Hepatocyte (in vitro differentiated cells): Measurements from ENCODE around the gene WDR31. TPM values are rescaled to one million over a fixed set of nuclear protein-coding genes. Genes with fewer than 3 reads are reported as not detected.
A peak's percentile ranks its signal among the peaks of the same experiment; 100 is the strongest.
"Not testable (repeated sequence)": the region's sequence is repeated elsewhere in the genome, so short reads cannot be mapped to it uniquely, and the experiment has no call there.

Source experiments
- DNase-seq: peaks from one replicate; pipeline ENCODE4 v3.0.0-alpha.2; 2016; ENCODE audit warnings: low spot score
- H2AFZ ChIP-seq: fragments of 200-600 bp; sonication (generic); 2 replicates; pipeline ENCODE4 v1.6.0; 2016; ENCODE audit warnings: antibody characterized with exemption, mild to moderate bottlenecking
- H3K27ac ChIP-seq: fragments of 200-600 bp; sonication (generic); 2 replicates; pipeline ENCODE4 v1.5.1; 2016; ENCODE audit warnings: mild to moderate bottlenecking
- H3K27me3 ChIP-seq: fragments of 200-600 bp; sonication (generic); 2 replicates; pipeline ENCODE4 v1.6.1; 2016
- H3K36me3 ChIP-seq: fragments of 200-600 bp; sonication (generic); replicated peaks from 2 replicates; pipeline ENCODE4 v1.5.1; 2016; ENCODE audit warnings: low read depth; ENCODE audit not compliant: insufficient read depth
- H3K4me1 ChIP-seq: fragments of 200-600 bp; sonication (generic); 2 replicates; pipeline ENCODE4 v1.5.1; 2016; ENCODE audit warnings: mild to moderate bottlenecking, moderate library complexity; ENCODE audit not compliant: insufficient read depth
- H3K4me2 ChIP-seq: fragments of 200-600 bp; sonication (generic); 2 replicates; pipeline ENCODE4 v1.6.0; 2016
- H3K4me3 ChIP-seq: fragments of 200-600 bp; sonication (generic); 2 replicates; pipeline ENCODE4 v1.5.1; 2016; ENCODE audit warnings: mild to moderate bottlenecking
- H3K79me2 ChIP-seq: fragments of 200-600 bp; sonication (generic); 2 replicates; pipeline ENCODE4 v1.6.0; 2017; ENCODE audit warnings: mild to moderate bottlenecking
- H3K9me2 ChIP-seq: fragments of 200-600 bp; sonication (generic); replicated peaks from 2 replicates; pipeline ENCODE4 v1.6.0; 2017; ENCODE audit warnings: mild to moderate bottlenecking; ENCODE audit not compliant: insufficient read depth
- H3K9me3 ChIP-seq: fragments of 200-600 bp; sonication (generic); 2 replicates; pipeline ENCODE4 v1.5.1; 2016; ENCODE audit warnings: low read depth, mild to moderate bottlenecking
- H4K20me1 ChIP-seq: fragments of 200-600 bp; sonication (generic); 2 replicates; pipeline ENCODE4 v1.6.0; 2016; ENCODE audit warnings: mild to moderate bottlenecking; ENCODE audit not compliant: insufficient read depth, poor library complexity, severe bottlenecking
- CTCF ChIP-seq: fragments of 200-600 bp; sonication (generic); IDR thresholded peaks from 2 replicates; pipeline ENCODE4 v1.5.1; 2016; ENCODE audit warnings: antibody characterized with exemption, mild to moderate bottlenecking; ENCODE audit not compliant: poor library complexity
- EZH2 ChIP-seq: fragments of 200-600 bp; sonication (generic); IDR thresholded peaks from 2 replicates; pipeline ENCODE4 v1.6.1; 2016; ENCODE audit warnings: antibody characterized with exemption, mild to moderate bottlenecking, borderline replicate concordance
- EZH2phosphoT487 ChIP-seq: fragments of 200-600 bp; sonication (generic); IDR thresholded peaks from one replicate; pipeline ENCODE4 v1.6.1; 2018; ENCODE audit warnings: antibody characterized with exemption, mild to moderate bottlenecking, low read depth, moderate library complexity; ENCODE audit not compliant: unreplicated experiment, severe bottlenecking
- WGBS: methylation state at CpG from one replicate; pipeline ENCODE4 v1.1.6; 2016; ENCODE audit warnings: low lambda C conversion rate; ENCODE audit errors: missing lambda C conversion rate; 5-methylcytosine and 5-hydroxymethylcytosine counted together
- polyA plus RNA-seq: library from polyadenylated mRNA; unstranded; fragments of >200 nt; fragmentation: Nextera tagmentation; extraction: Ambion mirVana; gene quantifications from 2 replicates; pipeline ENCODE4 v1.2.1, GENCODE V29; 2016
- total RNA-seq: library from RNA; depleted of rRNA; stranded (reverse); fragments of >200 nt; gene quantifications from 2 replicates; pipeline ENCODE4 v1.2.3, GENCODE V29; 2014

Gene WDR31
- total and polyA plus RNA-seq, 2 experiments from 2014 or later = 1.3 to 1.4 TPM

GRCh38 chr9:113380869-113381378 is 40.8 kb upstream of the WDR31 start:
- H3K4me2 ChIP-seq = peak overlapping the region; percentile 69
- WGBS = 47% methylated on average over 1 of the region's 1 CpG

GRCh38 chr9:113379829-113380210 is 39.7 kb upstream of the WDR31 start:
- WGBS = 74% methylated on average over 2 of the region's 2 CpGs
- peaks cover 47% of the 10 kb centered on the region for H3K4me1 ChIP-seq
- not testable (repeated sequence) for DNase-seq, H4K20me1 ChIP-seq, H3K9me2 ChIP-seq, H3K36me3 ChIP-seq, H3K4me2 ChIP-seq, H2AFZ ChIP-seq, H3K9me3 ChIP-seq, H3K27me3 ChIP-seq, H3K4me3 ChIP-seq
- peak overlapping the region; percentile 96 for H3K27ac ChIP-seq
- peaks cover 12% of the 10 kb centered on the region for H3K79me2 ChIP-seq

More at GRCh38 chr9:113380869-113381378, 40.8 kb upstream of the WDR31 start:
- Histone ChIP-seq H4K20me1 (no peaks in the 10 kb centered on the region), H3K79me2 (peaks cover 6% of the 10 kb centered on the region), H3K9me3 (no peaks in the 10 kb centered on the region), H2AFZ (no peak overlapping the region), H3K36me3 (no peaks in the 10 kb centered on the region), H3K9me2 (no peaks in the 10 kb centered on the region), H3K4me3 (no peak overlapping the region), H3K27ac (peak overlapping the region; percentile 96), H3K4me1 (peaks cover 47% of the 10 kb centered on the region), H3K27me3 (no peaks in the 10 kb centered on the region)
- peak; percentile 51 for DNase-seq
- TF ChIP-seq EZH2phosphoT487 = no peak
- TF ChIP-seq EZH2 = no peak
- TF ChIP-seq CTCF = no peak

GRCh38 chr9:113379094-113379828 is 39.2 kb upstream of the WDR31 start:
- not testable (repeated sequence) for H3K9me2 ChIP-seq, H3K4me3 ChIP-seq, H3K27me3 ChIP-seq, H2AFZ ChIP-seq, H3K36me3 ChIP-seq, H3K9me3 ChIP-seq, H4K20me1 ChIP-seq, DNase-seq
- H3K4me2 ChIP-seq = peak overlapping the region; percentile 52
- H3K4me1 ChIP-seq = peaks cover 47% of the 10 kb centered on the region
- peaks cover 17% of the 10 kb centered on the region for H3K79me2 ChIP-seq
- H3K27ac ChIP-seq = peak overlapping the region; percentile 96
- WGBS = 36% methylated on average over 22 of the region's 24 CpGs

- WGBS = under 1% methylated on average over 33 of the region's 74 CpGs
- Histone ChIP-seq H3K4me1 (peaks cover 40% of the 10 kb centered on the region), H3K9me3 (no peaks in the 10 kb centered on the region), H3K79me2 (peaks cover 24% of the 10 kb centered on the region), H3K4me3 (peak within 1 kb of the TSS; percentile 96), H3K9me2 (no peaks in the 10 kb centered on the region), H4K20me1 (peaks cover 28% of the 10 kb centered on the region), H3K27ac (peak within 1 kb of the TSS; percentile 100), H3K4me2 (peak within 1 kb of the TSS; percentile 88), H3K27me3 (no peaks in the 10 kb centered on the region), H2AFZ (peak within 1 kb of the TSS; percentile 99), H3K36me3 (no peaks in the 10 kb centered on the region)
- peak; percentile 93 for DNase-seq
- TF ChIP-seq CTCF (no peak), EZH2 (no peak)
These were observed 36.8 kb upstream of the WDR31 start, which contains the start of gene HDHD3 for GRCh38 chr9:113376634-113377567. TSS of gene HDHD3 (minus strand) at chr9:113376986. CDS start at chr9:113374354, 2,632 bp downstream.
